K562 (cell line): ENCODE data around the gene FARSB. TPM values are rescaled to one million over a fixed set of nuclear protein-coding genes. Genes with fewer than 3 reads are reported as not detected.

Source experiments
- ATAC-seq: fragments of 200-7000 bp; cut with Tn5 transposase; 3 replicates; pipeline ENCODE4 v1.9.1; 2020; ENCODE audit warnings: moderate library complexity
- BruUV-seq: library from RNA; stranded (reverse); fragments of 400-500 nt; replicated peaks from 2 replicates; lab custom pipeline; 2021; lab: Mats Ljungman, UMichigan
- CTCF ChIA-PET: fragments of 300-600 bp; formaldehyde crosslinking; extraction: SDS; loops from one replicate; lab custom pipeline; 2021; ENCODE audit warnings: low intra/inter-chr PET ratio; lab: Yijun Ruan, JAX
- POLR2A ChIA-PET: fragments of 300-600, 350-650 bp; sonication (Branson Sonifier 250); formaldehyde crosslinking; extraction: SDS; loops from one replicate; lab custom pipeline; 2021; ENCODE audit warnings: antibody characterized with exemption, inconsistent platforms; lab: Yijun Ruan, JAX
- DNase-seq, 4 experiments: peaks; one replicate each; pipeline versions ENCODE4 v3.0.0 to v3.0.0-alpha.2; 2011 to 2018; ENCODE audit warnings: low spot score in 3 of 4, mixed read lengths in 3 of 4; ENCODE audit errors: extremely low read depth in 1 of 4
- FAIRE-seq: peaks from 2 replicates; lab custom pipeline; 2011; peaks lifted over from hg19 to GRCh38; lab: Jason Lieb, UNC
- H2AFZ ChIP-seq: 2 replicates; pipeline ENCODE4 v1.6.0; 2011; ENCODE audit warnings: low read depth, low read length, control low read depth, inconsistent platforms
- H3K27ac ChIP-seq: fragments of 200-600 bp; 3 replicates; pipeline ENCODE4 v1.8.0; 2011; ENCODE audit warnings: low read depth, mild to moderate bottlenecking, control low read depth, inconsistent platforms, low read length, moderate library complexity, mixed read lengths; ENCODE audit errors: extremely low read depth
- H3K27me3 ChIP-seq, 2 experiments: fragments of 300-600 bp in 1 of 2; 2 replicates in 1 of 2; 3 replicates in 1 of 2; pipeline versions ENCODE4 v1.6.0 to v1.8.0; 2011; ENCODE audit warnings: inconsistent platforms in 2 of 2, low read length in 2 of 2, mild to moderate bottlenecking in 1 of 2, mixed read lengths in 1 of 2, moderate library complexity in 1 of 2; ENCODE audit not compliant: control insufficient read depth in 2 of 2, insufficient read depth in 2 of 2
- H3K36me3 ChIP-seq: fragments of 300-600 bp; 3 replicates; pipeline ENCODE4 v1.8.0; 2011; ENCODE audit warnings: mild to moderate bottlenecking, low read length, inconsistent platforms; ENCODE audit not compliant: control insufficient read depth, insufficient read depth
- H3K4me1 ChIP-seq, 2 experiments: fragments of 200-600 bp in 1 of 2; replicated peaks in 1 of 2; 2 replicates in 1 of 2; 3 replicates in 1 of 2; pipeline versions ENCODE4 v1.5.1 to v1.8.0; 2011; ENCODE audit warnings: inconsistent platforms in 2 of 2, low read length in 2 of 2, mild to moderate bottlenecking in 1 of 2, mixed read lengths in 1 of 2, moderate library complexity in 1 of 2; ENCODE audit not compliant: control insufficient read depth in 2 of 2, insufficient read depth in 2 of 2
- H3K4me2 ChIP-seq: 2 replicates; pipeline ENCODE4 v1.6.1; 2011; ENCODE audit warnings: low read length, control low read depth, inconsistent platforms, mixed read lengths; ENCODE audit not compliant: insufficient read depth
- H3K4me3 ChIP-seq: fragments of 200-600 bp; sonication (generic), shearing (Covaris generic); 2 replicates; pipeline ENCODE4 v1.5.1; 2016; ENCODE audit warnings: control low read depth, inconsistent platforms
- H3K79me2 ChIP-seq: fragments of 200-600 bp; 3 replicates; pipeline ENCODE4 v1.8.0; 2011; ENCODE audit warnings: low read length, inconsistent platforms; ENCODE audit not compliant: control insufficient read depth, insufficient read depth
- H3K9ac ChIP-seq, 2 experiments: 2 replicates each; pipeline versions ENCODE4 v1.6.0 to v1.6.1; 2011; ENCODE audit warnings: low read depth in 2 of 2, low read length in 2 of 2, control low read depth in 1 of 2, inconsistent platforms in 1 of 2, mild to moderate bottlenecking in 1 of 2, mixed read lengths in 1 of 2; ENCODE audit not compliant: insufficient read depth in 1 of 2
- H3K9me1 ChIP-seq: one replicate; pipeline ENCODE4 v1.6.0; 2011; ENCODE audit warnings: inconsistent platforms, mild to moderate bottlenecking, low read length, moderate library complexity; ENCODE audit not compliant: control insufficient read depth, insufficient read depth
- H3K9me3 ChIP-seq: replicated peaks from 2 replicates; pipeline ENCODE4 v1.5.1; 2011; ENCODE audit warnings: low read depth, low read length, inconsistent platforms; ENCODE audit not compliant: control insufficient read depth, insufficient read depth
- H4K20me1 ChIP-seq: replicated peaks from 2 replicates; pipeline ENCODE4 v1.6.1; 2011; ENCODE audit warnings: low read length, inconsistent platforms, mixed read lengths; ENCODE audit not compliant: control insufficient read depth, insufficient read depth
- ASH1L ChIP-seq: fragments of 450-650 bp; IDR thresholded peaks from 2 replicates; pipeline ENCODE4 v1.6.1; 2018; ENCODE audit warnings: borderline replicate concordance, mild to moderate bottlenecking, low read depth; ENCODE audit not compliant: partially characterized antibody
- CTBP1 ChIP-seq: fragments of 450-650 bp; IDR thresholded peaks from 2 replicates; pipeline ENCODE4 v1.6.1; 2016; ENCODE audit warnings: borderline replicate concordance
- HMG20A ChIP-seq: fragments of 450-650 bp; formaldehyde crosslinking; conservative IDR thresholded peaks from 2 replicates; pipeline ENCODE4 v1.4.0; 2020; ENCODE audit warnings: mild to moderate bottlenecking, mixed read lengths
- ILK ChIP-seq: fragments of 450-650 bp; IDR thresholded peaks from 2 replicates; pipeline ENCODE4 v1.6.1; 2016; ENCODE audit warnings: missing genetic modification characterization, low read depth, mild to moderate bottlenecking, missing compliant biosample characterization, moderate library complexity, borderline replicate concordance
- MEF2A ChIP-seq: IDR thresholded peaks from 2 replicates; pipeline ENCODE4 v1.6.1; 2011; ENCODE audit warnings: low read depth, mild to moderate bottlenecking, low read length, moderate library complexity; ENCODE audit not compliant: control insufficient read depth
- MTA3 ChIP-seq: fragments of 450-650 bp; formaldehyde crosslinking; IDR thresholded peaks from 2 replicates; pipeline ENCODE4 v1.6.1; 2017; ENCODE audit warnings: mild to moderate bottlenecking, borderline replicate concordance
- MYBL2 ChIP-seq, 2 experiments: fragments of 450-650 bp in 1 of 2; sonication (generic) in 1 of 2; formaldehyde crosslinking in 1 of 2; IDR thresholded peaks; 2 replicates each; pipeline versions ENCODE4 v1.6.1 to v1.8.1; 2017 to 2022; ENCODE audit warnings: borderline replicate concordance in 1 of 2, inconsistent platforms in 1 of 2, low read depth in 1 of 2, mild to moderate bottlenecking in 1 of 2, missing genetic modification reagents in 1 of 2, moderate library complexity in 1 of 2
- RBM39 ChIP-seq: fragments of 200-400 bp; formaldehyde crosslinking; optimal IDR thresholded peaks from 2 replicates; pipeline ENCODE3; 2018; ENCODE audit warnings: low read depth, low read length
- SMAD2 ChIP-seq: fragments of 150-350 bp; IDR thresholded peaks from 2 replicates; pipeline ENCODE4 v1.6.1; 2014; ENCODE audit warnings: low read depth, mild to moderate bottlenecking, low read length
- WHSC1 ChIP-seq: IDR thresholded peaks from one replicate; pipeline ENCODE4 v1.6.1; 2012; ENCODE audit warnings: low read length, control low read depth, inconsistent platforms
- ZNF184 ChIP-seq: sonication (generic); formaldehyde crosslinking; IDR thresholded peaks from 2 replicates; pipeline ENCODE4 v1.5.0; 2020; ENCODE audit warnings: missing genetic modification reagents
- WGBS: fragments of 100-300 bp; shearing (Covaris generic); methylation state at CpG from one replicate; pipeline ENCODE4 v1.1.6; 2016; ENCODE audit warnings: low coverage, mixed read lengths; ENCODE audit not compliant: insufficient coverage; ENCODE audit errors: missing lambda C conversion rate; 5-methylcytosine and 5-hydroxymethylcytosine counted together
- in situ Hi-C: fragments of 300-500 bp; cut with MboI; formaldehyde crosslinking; loops from 4 replicates; pipeline ENCODE4 v1.15.0; 2018; ENCODE audit warnings: inconsistent platforms, mixed read lengths
- intact Hi-C: fragments of 100-400 bp; cut with micrococcal nuclease; formaldehyde crosslinking; loops from 2 replicates; pipeline ENCODE4 v1.14.2; 2022
- polyA plus RNA-seq, 8 experiments: library from polyadenylated mRNA; depleted of rRNA in 4 of 8; stranded (reverse) in 5 of 8; unstranded in 3 of 8; fragments of >200 nt; fragmentation: Nextera tagmentation in 2 of 8; fragmentation: Illumina TruSeq in 1 of 8; extraction: Ambion mirVana in 2 of 8; extraction: Trizol in 1 of 8; gene quantifications; 2 replicates each; pipeline versions ENCODE4 v1.2.1 to v1.2.3, GENCODE V29; 2011 to 2014; ENCODE audit warnings: inconsistent platforms in 1 of 8, missing spikeins in 1 of 8
- total RNA-seq, 7 experiments: library from RNA; depleted of rRNA in 6 of 7; stranded (reverse); fragments of >200 nt in 6 of 7; fragmentation: Illumina TruSeq in 2 of 7; extraction: Trizol in 2 of 7; gene quantifications; 2 replicates each; pipeline versions ENCODE4 v1.2.1 to v1.2.3, GENCODE V29; 2011 to 2021; ENCODE audit warnings: low replicate concordance in 1 of 7

FARSB gene
- total and polyA plus RNA-seq, 9 of the 15 experiments (the other 6 are each of a cell fraction or from before 2014, with no cell fraction given) = 26.6 to 171 (median 55.7) TPM

DNA sequence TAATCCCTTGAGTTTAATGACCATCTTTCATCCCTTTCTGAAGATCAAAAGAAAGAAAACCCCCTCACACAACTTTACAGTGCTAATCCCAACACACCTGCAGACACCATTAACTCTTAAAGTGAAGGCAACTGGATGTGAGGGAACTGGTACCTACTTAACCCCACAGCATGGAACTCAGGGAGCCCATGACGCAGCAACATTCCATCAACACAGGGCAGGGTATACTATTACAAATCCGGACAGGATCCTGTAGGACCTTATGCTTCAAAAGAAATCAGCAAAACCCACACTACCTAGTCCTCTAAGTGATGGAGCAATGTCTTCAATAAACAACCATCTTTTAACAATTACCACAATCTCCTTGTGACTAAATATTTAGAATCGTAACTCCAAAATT, 78.6 kb downstream of the FARSB start:
- no peak for TF ChIP-seq CTBP1
- TF ChIP-seq WHSC1 = no peak
- TF ChIP-seq RBM39 = no peak
- no peak for TF ChIP-seq SMAD2
- TF ChIP-seq ASH1L = no peak
- no peak for TF ChIP-seq ILK
- TF ChIP-seq HMG20A (CRISPR knock-in tag) = no peak
- TF ChIP-seq MYBL2 (IDR thresholded peaks at IDR 0.05; ENCODE audit: low read depth) = no peak
- no peak for TF ChIP-seq MYBL2 (CRISPR knock-in tag; IDR thresholded peaks at IDR 0.05; ENCODE audit: borderline replicate concordance)
- no peak for TF ChIP-seq MEF2A
- no peak for TF ChIP-seq ZNF184 (CRISPR knock-in tag)
- TF ChIP-seq MTA3 = no peak
- TF ChIP-seq, all 486 proteins: peak for 0
- ATAC-seq (no peak), DNase-seq (no peak), FAIRE-seq (no peak)
- Histone ChIP-seq H4K20me1 (no peaks in the 10 kb centered on the region), H2AFZ (no peak overlapping the region), H3K27me3 (no peaks in the 10 kb centered on the region), H3K9me1 (no peaks in the 10 kb centered on the region), H3K4me1 (peaks cover 0 to 10% of the 10 kb centered on the region in 2 experiments; a peak in 3 of 5 replicates), H3K9me3 (no peaks in the 10 kb centered on the region), H3K4me2 (no peak overlapping the region), H3K27ac (no peak overlapping the region), H3K9ac (no peak overlapping the region), H3K79me2 (peaks cover 3% of the 10 kb centered on the region; the same call in 2 of the 3 replicates), H3K4me3 (no peak overlapping the region), H3K36me3 (peaks cover 58% of the 10 kb centered on the region; the same call in 2 of the 3 replicates)
- ChIA-PET CTCF (no interaction called here), POLR2A (no interaction called here)
- in situ Hi-C loops (no loop called here), intact Hi-C loops (no loop called here)
- no TSS peak for BruUV-seq
- WGBS = 93% methylated on average over 3 of the region's 3 CpGs
